GM18870 (cell line): ENCODE results near the gene MTG2.

ENCODE experiments used
- ATAC-seq: cut with Tn5 transposase; IDR thresholded peaks from one replicate; pipeline ENCODE4 v1.9.1; 2021; ENCODE audit warnings: moderate library complexity; ENCODE audit not compliant: unreplicated experiment

Gene MTG2, protein sequence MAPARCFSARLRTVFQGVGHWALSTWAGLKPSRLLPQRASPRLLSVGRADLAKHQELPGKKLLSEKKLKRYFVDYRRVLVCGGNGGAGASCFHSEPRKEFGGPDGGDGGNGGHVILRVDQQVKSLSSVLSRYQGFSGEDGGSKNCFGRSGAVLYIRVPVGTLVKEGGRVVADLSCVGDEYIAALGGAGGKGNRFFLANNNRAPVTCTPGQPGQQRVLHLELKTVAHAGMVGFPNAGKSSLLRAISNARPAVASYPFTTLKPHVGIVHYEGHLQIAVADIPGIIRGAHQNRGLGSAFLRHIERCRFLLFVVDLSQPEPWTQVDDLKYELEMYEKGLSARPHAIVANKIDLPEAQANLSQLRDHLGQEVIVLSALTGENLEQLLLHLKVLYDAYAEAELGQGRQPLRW

GRCh38 chr20:62182469-62183425 lies at the start of gene MTG2:
Gene MTG2 (plus strand): TSS chr20:62183028. CDS start chr20:62193421, 10,393 bp downstream.
- ATAC-seq: peak; percentile 77

DNA sequence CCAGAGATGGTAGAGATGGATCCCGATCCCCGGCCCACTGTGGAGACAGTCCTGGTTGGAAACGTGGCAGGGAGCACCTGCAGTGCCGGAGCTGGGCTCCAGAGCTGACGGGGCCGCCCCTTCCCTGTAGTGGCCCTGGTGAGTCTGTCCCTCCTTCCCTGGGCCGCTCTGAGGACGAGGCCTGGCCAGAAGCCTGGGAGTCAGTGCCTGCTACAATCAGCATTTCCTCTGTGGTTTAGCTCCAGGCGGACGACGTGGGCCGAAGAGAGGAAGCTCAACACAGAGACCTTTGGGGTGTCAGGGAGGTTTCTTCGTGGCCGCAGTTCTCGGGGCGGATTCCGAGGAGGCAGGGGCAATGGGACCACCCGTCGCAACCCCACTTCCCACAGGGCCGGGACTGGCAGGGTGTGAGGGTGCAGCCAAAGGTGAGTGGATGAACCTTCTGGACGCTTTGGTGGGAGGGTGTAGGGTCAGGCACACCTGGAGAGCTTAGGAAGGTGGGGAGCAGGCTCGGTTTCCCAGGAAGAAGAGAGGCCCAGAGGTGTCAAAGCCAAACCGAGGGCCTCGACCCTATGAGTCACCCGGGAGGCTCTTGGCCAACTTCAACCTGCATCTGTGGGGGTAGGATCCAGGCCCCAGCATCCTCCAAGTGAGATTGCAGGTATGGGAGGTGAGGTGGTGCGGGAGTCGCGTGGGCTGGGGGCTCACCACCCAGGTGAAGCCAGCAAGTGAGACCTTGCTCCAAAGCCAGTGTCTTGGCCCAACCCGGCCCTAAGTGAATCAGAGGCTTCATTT lies 49.6 kb upstream of the MTG2 start:
- ATAC-seq: no peak

- no peak for ATAC-seq
Observed at GRCh38 chr20:62133864-62134263, 49.0 kb upstream of the MTG2 start.

DNA sequence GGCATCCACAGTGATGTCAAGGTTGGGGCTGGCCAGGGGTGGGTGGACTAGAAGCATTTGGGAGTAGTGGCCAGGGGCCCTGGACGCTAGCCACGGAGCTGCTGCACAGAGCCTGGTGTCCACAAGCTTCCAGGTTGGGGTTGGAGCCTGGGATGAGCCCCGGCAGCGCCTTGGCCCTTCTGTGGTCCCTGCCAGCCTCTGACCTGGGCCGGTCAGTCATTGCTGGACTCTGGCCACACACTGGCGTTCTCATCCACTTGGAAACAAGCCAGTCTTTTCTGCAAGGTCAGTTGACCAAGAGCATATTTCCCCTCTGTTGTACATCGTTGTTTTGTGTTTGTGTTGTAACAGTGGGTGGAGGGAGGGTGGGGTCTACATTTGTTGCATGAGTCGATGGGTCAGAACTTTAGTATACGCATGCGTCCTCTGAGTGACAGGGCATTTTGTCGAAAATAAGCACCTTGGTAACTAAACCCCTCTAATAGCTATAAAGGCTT lies 48.0 kb upstream of the MTG2 start:
- ATAC-seq: no peak

GRCh38 chr20:62135573-62136266 lies 47.1 kb upstream of the MTG2 start:
- ATAC-seq: no peak

GRCh38 chr20:62136283-62137091 lies 46.3 kb upstream of the MTG2 start:
- ATAC-seq: no peak

- ATAC-seq: no peak
Observed at GRCh38 chr20:62137092-62137384, 45.8 kb upstream of the MTG2 start.

- ATAC-seq: no peak
Observed at GRCh38 chr20:62137478-62138203, 45.2 kb upstream of the MTG2 start.

DNA sequence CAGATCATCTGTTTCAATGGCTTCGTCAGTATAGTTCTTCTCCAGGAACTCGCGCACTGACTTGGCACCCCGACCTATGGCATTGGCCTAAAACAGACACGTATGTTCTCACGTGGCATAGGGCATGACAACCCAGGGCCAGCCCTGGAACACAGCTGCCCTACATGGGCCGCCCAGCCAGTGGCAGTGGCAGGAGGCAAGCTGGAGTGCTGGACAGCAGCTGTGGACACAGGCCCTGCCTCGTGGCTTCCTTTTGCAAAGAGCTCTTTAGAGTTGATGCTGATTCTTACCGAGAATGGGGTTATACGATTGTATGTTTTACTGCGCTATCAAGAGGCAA lies 44.7 kb upstream of the MTG2 start:
- ATAC-seq: no peak

DNA sequence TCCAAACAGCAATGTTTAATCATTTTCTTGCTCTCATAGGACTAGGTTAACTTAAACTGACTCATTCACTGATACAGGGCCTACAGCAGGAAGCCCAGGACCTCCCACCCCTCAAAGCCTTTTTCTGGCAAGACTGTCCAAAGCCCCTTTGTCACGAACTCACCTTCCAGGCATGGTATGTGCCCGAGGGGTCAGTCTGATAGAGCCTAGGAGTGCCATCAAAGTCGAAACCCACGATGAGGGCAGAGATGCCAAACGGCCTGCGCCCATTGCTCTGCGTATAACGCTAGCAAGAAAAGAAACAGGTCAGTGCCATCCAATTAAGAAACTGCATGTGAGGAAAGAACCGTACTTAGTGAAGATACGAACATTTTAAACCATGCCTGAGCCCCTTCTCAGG lies 43.9 kb upstream of the MTG2 start:
- no peak for ATAC-seq

GRCh38 chr20:62139636-62140035 lies 43.2 kb upstream of the MTG2 start:
- no peak for ATAC-seq

DNA sequence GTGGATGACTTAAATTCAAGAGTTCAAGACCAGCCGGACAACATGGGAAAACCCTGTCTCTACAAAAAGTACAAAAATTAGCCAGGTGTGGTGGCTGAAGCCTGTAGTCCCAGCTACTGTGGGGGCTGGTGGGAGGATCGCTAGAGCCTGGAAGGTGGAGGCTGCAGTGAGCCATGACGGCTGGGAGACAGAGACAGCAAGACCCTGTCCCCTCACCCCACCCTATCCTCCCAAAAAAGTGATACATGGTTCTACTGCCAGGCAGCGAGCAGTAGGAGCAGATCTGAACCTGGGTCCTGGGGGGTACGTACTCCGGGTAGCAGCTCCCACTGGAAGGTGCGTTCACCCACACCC lies 41.8 kb upstream of the MTG2 start:
- no peak for ATAC-seq

GRCh38 chr20:62141397-62142251 lies 41.2 kb upstream of the MTG2 start:
- ATAC-seq: no peak

- ATAC-seq: no peak
Observed at GRCh38 chr20:62142252-62143080, 40.4 kb upstream of the MTG2 start.

GRCh38 chr20:62143081-62143956 lies 39.5 kb upstream of the MTG2 start, which contains the start of the genes PSMA7 and SS18L1:
Gene PSMA7 (minus strand): TSS chr20:62143394. CDS start chr20:62143303, 91 bp downstream.
Gene SS18L1 (plus strand): TSS chr20:62143769. CDS start chr20:62143821, 52 bp downstream.
- peak; percentile 42 for ATAC-seq
